Ascending aorta (tissue), 2 donors: Measurements from ENCODE around the gene ZNF763. TPM values are rescaled to one million over a fixed set of nuclear protein-coding genes. Genes with fewer than 3 reads are reported as not detected.
A peak's percentile ranks its signal among the peaks of the same experiment; 100 is the strongest.

ENCODE experiments used
- DNase-seq, 2 donors: peaks; one replicate each; pipeline ENCODE4 v3.0.0-alpha.2; 2019; ENCODE audit warnings: low spot score in 2 of 2
- H3K27ac ChIP-seq, 2 donors: fragments of 200-600 bp; sonication (generic); one replicate each; pipeline ENCODE4 v1.5.1; 2016 to 2017; ENCODE audit warnings: mild to moderate bottlenecking in 1 of 2
- H3K27me3 ChIP-seq: fragments of 200-600 bp; sonication (generic); one replicate; pipeline ENCODE4 v1.5.1; 2017
- H3K36me3 ChIP-seq, 2 donors: fragments of 200-600 bp; sonication (generic); one replicate each; pipeline ENCODE4 v1.5.1; 2016
- H3K4me1 ChIP-seq, 2 donors: fragments of 200-600 bp; sonication (generic); one replicate each; pipeline ENCODE4 v1.5.1; 2016 to 2017; ENCODE audit warnings: mild to moderate bottlenecking in 1 of 2
- H3K4me3 ChIP-seq, 2 donors: fragments of 200-600 bp; sonication (generic); one replicate each; pipeline ENCODE4 v1.5.1; 2016 to 2017; ENCODE audit warnings: mild to moderate bottlenecking in 1 of 2
- H3K9me3 ChIP-seq, 2 donors: fragments of 200-600 bp; sonication (generic); one replicate each; pipeline ENCODE4 v1.5.1; 2016
- CTCF ChIP-seq, 3 experiments: fragments of 200-600 bp in 2 of 3; fragments of 450-650 bp in 1 of 3; sonication (generic) in 2 of 3; IDR thresholded peaks; one replicate each; pipeline ENCODE4 v1.5.1; 2016 to 2019; ENCODE audit warnings: antibody characterized with exemption in 3 of 3, mild to moderate bottlenecking in 1 of 3, moderate library complexity in 1 of 3
- intact Hi-C: fragments of 100-400 bp; cut with DNase I; formaldehyde crosslinking; loops from one replicate; pipeline ENCODE4 v1.15.1; 2023
- total RNA-seq: library from RNA; depleted of rRNA; stranded (reverse); fragments of >200 nt; gene quantifications from one replicate; pipeline ENCODE4 v1.1.0, GENCODE V29; 2016

Gene ZNF763
- total RNA-seq, 1 donor from 2014 or later, result 2.8 TPM

DNA sequence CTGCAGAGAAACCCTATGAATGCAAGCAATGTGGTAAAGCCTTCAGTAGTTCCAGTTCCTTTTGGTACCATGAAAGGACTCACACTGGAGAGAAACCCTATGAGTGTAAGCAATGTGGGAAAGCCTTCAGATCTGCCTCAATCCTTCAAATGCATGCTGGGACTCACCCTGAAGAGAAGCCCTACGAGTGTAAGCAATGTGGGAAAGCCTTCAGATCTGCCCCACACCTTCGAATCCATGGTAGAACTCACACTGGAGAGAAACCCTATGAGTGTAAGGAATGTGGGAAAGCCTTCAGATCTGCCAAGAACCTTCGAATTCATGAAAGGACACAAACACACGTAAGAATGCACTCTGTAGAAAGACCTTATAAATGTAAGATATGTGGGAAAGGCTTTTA, 14.7 kb downstream of the ZNF763 start:
- intact Hi-C loops, result no loop called here
- Histone ChIP-seq H3K27ac (no peak overlapping the region), H3K4me1 (no peaks in the 10 kb centered on the region), H3K4me3 (no peak overlapping the region), H3K9me3 (peaks cover 38 to 79% of the 10 kb centered on the region in 2 donors), H3K36me3 (peaks cover 24 to 30% of the 10 kb centered on the region in 2 donors), H3K27me3 (no peaks in the 10 kb centered on the region)
- no peak for DNase-seq
- no peak for TF ChIP-seq CTCF (IDR thresholded peaks at IDR 0.05)

GRCh38 chr19:11982526-11982925, 17.7 kb downstream of the ZNF763 start:
- H3K9me3 ChIP-seq, result peaks cover 37 to 55% of the 10 kb centered on the region in 2 donors
- H3K27ac ChIP-seq, result no peak overlapping the region
- H3K27me3 ChIP-seq, result no peaks in the 10 kb centered on the region
- DNase-seq, result no peak
- no peak overlapping the region for H3K4me3 ChIP-seq
- no peak for TF ChIP-seq CTCF (IDR thresholded peaks at IDR 0.05)
- H3K36me3 ChIP-seq, result peaks cover 20 to 22% of the 10 kb centered on the region in 2 donors
- no peaks in the 10 kb centered on the region for H3K4me1 ChIP-seq
- intact Hi-C loops, result no loop called here

DNA sequence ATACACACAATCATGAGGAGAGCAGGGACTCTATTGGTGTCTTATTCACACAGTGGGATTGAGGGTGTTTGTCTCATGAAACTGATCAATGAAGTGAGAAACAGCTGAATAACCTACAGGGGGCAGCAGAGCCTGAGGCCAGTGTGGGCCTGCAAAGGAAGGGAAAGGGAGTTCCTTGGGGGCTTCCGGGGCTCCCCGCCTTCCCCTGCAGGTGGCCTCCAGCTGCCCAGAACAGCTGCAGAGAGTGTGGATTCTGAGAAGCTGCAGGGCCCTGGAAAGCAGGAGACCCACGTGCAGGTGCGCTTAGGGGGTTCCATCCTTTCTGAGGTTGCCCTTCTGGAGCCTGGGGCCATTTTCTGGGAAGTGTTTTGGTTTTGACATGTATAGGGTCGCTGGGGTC, 20.1 kb downstream of the ZNF763 start:
- no peaks in the 10 kb centered on the region for H3K27me3 ChIP-seq
- H3K9me3 ChIP-seq, result peaks cover 14 to 31% of the 10 kb centered on the region in 2 donors
- no peak overlapping the region for H3K27ac ChIP-seq
- no peak overlapping the region for H3K4me3 ChIP-seq
- no peak for DNase-seq
- intact Hi-C loops, result no loop called here
- TF ChIP-seq CTCF (IDR thresholded peaks at IDR 0.05), result no peak
- H3K4me1 ChIP-seq, result no peaks in the 10 kb centered on the region
- no peaks in the 10 kb centered on the region for H3K36me3 ChIP-seq

DNA sequence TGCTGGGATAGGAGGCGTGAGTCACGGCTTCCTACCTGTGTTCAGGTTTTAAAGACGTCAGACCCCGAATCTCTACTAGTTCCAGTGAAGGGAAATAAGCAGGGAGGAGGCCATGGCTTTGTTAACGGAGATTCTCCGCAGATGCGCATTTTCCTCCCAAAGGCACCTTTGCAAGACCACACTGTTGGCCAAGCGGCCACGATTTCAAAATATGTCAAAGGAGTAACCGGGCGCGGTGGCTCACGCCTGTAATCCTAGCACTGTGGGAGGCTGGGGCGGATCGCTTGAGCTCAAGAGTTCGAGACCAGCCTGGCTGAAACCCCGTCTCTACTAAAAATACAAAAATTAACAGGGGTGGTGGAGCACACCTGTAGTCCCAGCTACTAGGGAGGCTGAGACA, 21.9 kb downstream of the ZNF763 start:
- no peak overlapping the region for H3K27ac ChIP-seq
- intact Hi-C loops, result loop anchor here (1.0 kb wide), 3 partner anchors 61 to 172 kb away; partner anchors contain the start of genes ZNF440 and ZNF700
- DNase-seq, result no peak
- H3K9me3 ChIP-seq, result peaks cover 0 to 13% of the 10 kb centered on the region in 2 donors
- H3K27me3 ChIP-seq, result no peaks in the 10 kb centered on the region
- H3K4me3 ChIP-seq, result peak overlapping the region in 1 of 2 donors; percentile 92
- H3K4me1 ChIP-seq, result no peaks in the 10 kb centered on the region
- H3K36me3 ChIP-seq, result no peaks in the 10 kb centered on the region
- TF ChIP-seq CTCF (IDR thresholded peaks at IDR 0.05), result no peak

GRCh38 chr19:11987405-11988281, 22.8 kb downstream of the ZNF763 start:
- Histone ChIP-seq H3K9me3 (peaks cover 0 to 5% of the 10 kb centered on the region in 2 donors), H3K27me3 (no peaks in the 10 kb centered on the region), H3K36me3 (no peaks in the 10 kb centered on the region), H3K4me3 (peak overlapping the region; percentile 80 to 92), H3K4me1 (no peaks in the 10 kb centered on the region), H3K27ac (peak overlapping the region; percentile 83 to 88)
- no peak for TF ChIP-seq CTCF (IDR thresholded peaks at IDR 0.05)
- intact Hi-C loops, result loop anchor here (1.0 to 2.0 kb wide), 7 partner anchors 23 to 190 kb away; partner anchors contain the start of genes ZNF20, ZNF433, ZNF440 and ZNF700
- DNase-seq, result peak; percentile 90 to 98
